Tibial nerve (tissue), 4 donors: Measurements from ENCODE around the gene LEFTY2. TPM values are rescaled to one million over a fixed set of nuclear protein-coding genes. Genes with fewer than 3 reads are reported as not detected.

Experiments used
- DNase-seq, 2 donors: peaks; one replicate each; pipeline ENCODE4 v3.0.0-alpha.2; 2019; ENCODE audit warnings: low spot score in 2 of 2
- H3K27ac ChIP-seq, 4 donors: fragments of 200-600 bp; sonication (generic) in 3 of 4; one replicate each; pipeline ENCODE4 v1.5.1; 2017 to 2019; ENCODE audit warnings: mild to moderate bottlenecking in 1 of 4
- H3K27me3 ChIP-seq, 2 donors: fragments of 200-600 bp; sonication (generic) in 1 of 2; one replicate each; pipeline versions ENCODE4 v1.5.1 to v1.6.0; 2017 to 2019
- H3K36me3 ChIP-seq, 3 donors: fragments of 200-600 bp; sonication (generic); one replicate each; pipeline ENCODE4 v1.5.1; 2018 to 2019
- H3K4me1 ChIP-seq, 4 donors: fragments of 200-600 bp; sonication (generic) in 3 of 4; one replicate each; pipeline ENCODE4 v1.5.1; 2017 to 2019
- H3K4me3 ChIP-seq, 4 donors: fragments of 200-600 bp; sonication (generic) in 3 of 4; one replicate each; pipeline ENCODE4 v1.5.1; 2017 to 2019; ENCODE audit warnings: mild to moderate bottlenecking in 1 of 4, moderate library complexity in 1 of 4
- H3K9me3 ChIP-seq, 4 donors: fragments of 200-600 bp; sonication (generic) in 3 of 4; one replicate each; pipeline ENCODE4 v1.5.1; 2017 to 2019
- CTCF ChIP-seq, 5 experiments: fragments of 200-600 bp in 3 of 5; fragments of 450-650 bp in 2 of 5; sonication (generic) in 3 of 5; IDR thresholded peaks; one replicate each; pipeline ENCODE4 v1.5.1; 2016 to 2019; ENCODE audit warnings: antibody characterized with exemption in 5 of 5, mild to moderate bottlenecking in 3 of 5, moderate library complexity in 2 of 5
- EP300 ChIP-seq, 2 donors: sonication (generic); formaldehyde crosslinking; IDR thresholded peaks; one replicate each; pipeline ENCODE4 v1.6.1; 2017; ENCODE audit warnings: antibody characterized with exemption in 2 of 2, mild to moderate bottlenecking in 1 of 2
- POLR2A ChIP-seq, 2 donors: fragments of 450-650 bp; IDR thresholded peaks; one replicate each; pipeline ENCODE4 v1.6.1; 2017; ENCODE audit warnings: antibody characterized with exemption in 2 of 2, mild to moderate bottlenecking in 2 of 2, moderate library complexity in 2 of 2
- WGBS, 2 donors: methylation state at CpG; one replicate each; pipeline ENCODE4 v1.1.5; 2018; 5-methylcytosine and 5-hydroxymethylcytosine counted together
- total RNA-seq, 4 donors: library from RNA; depleted of rRNA; stranded (reverse); fragments of >200 nt; gene quantifications; one replicate each; pipeline ENCODE4 v1.1.0, GENCODE V29; 2016

Gene LEFTY2
- total RNA-seq, 4 donors from 2014 or later = not detected

- Histone ChIP-seq H3K9me3 (no peaks in the 10 kb centered on the region), H3K36me3 (peaks cover 0 to 7% (median 0%) of the 10 kb centered on the region in 3 donors), H3K4me3 (no peak overlapping the region), H3K27me3 (no peaks in the 10 kb centered on the region), H3K27ac (no peak overlapping the region), H3K4me1 (peaks cover 0 to 9% (median 4%) of the 10 kb centered on the region in 4 donors)
- no peak for TF ChIP-seq POLR2A (IDR thresholded peaks at IDR 0.05)
- no peak for TF ChIP-seq EP300 (IDR thresholded peaks at IDR 0.05)
- no peak for TF ChIP-seq CTCF (IDR thresholded peaks at IDR 0.05)
- DNase-seq = no peak
- 69 to 71% methylated on average over 2 of the region's 2 CpGs for WGBS, 2 donors
Measured at GRCh38 chr1:225908773-225909172, 32.2 kb downstream of the LEFTY2 start.

GRCh38 chr1:225908013-225908640 is 32.9 kb downstream of the LEFTY2 start:
- H3K4me3 ChIP-seq = no peak overlapping the region
- DNase-seq = no peak
- TF ChIP-seq CTCF (IDR thresholded peaks at IDR 0.05) (no peak), EP300 (IDR thresholded peaks at IDR 0.05) (no peak), POLR2A (IDR thresholded peaks at IDR 0.05) (no peak)
- peaks cover 0 to 9% (median 4%) of the 10 kb centered on the region in 4 donors for H3K4me1 ChIP-seq
- no peaks in the 10 kb centered on the region for H3K27me3 ChIP-seq
- no peaks in the 10 kb centered on the region for H3K9me3 ChIP-seq
- H3K27ac ChIP-seq = no peak overlapping the region
- 85 to 87% methylated on average over 5 of the region's 5 CpGs for WGBS, 2 donors
- peaks cover 0 to 1% (median 0%) of the 10 kb centered on the region in 3 donors for H3K36me3 ChIP-seq

GRCh38 chr1:225907341-225907740 is 33.7 kb downstream of the LEFTY2 start:
- H3K4me3 ChIP-seq = no peak overlapping the region
- DNase-seq = no peak
- no peaks in the 10 kb centered on the region for H3K9me3 ChIP-seq
- H3K4me1 ChIP-seq = peaks cover 0 to 9% (median 4%) of the 10 kb centered on the region in 4 donors
- 78 to 93% methylated on average over 6 of the region's 7 CpGs for WGBS, 2 donors
- no peaks in the 10 kb centered on the region for H3K27me3 ChIP-seq
- TF ChIP-seq POLR2A (IDR thresholded peaks at IDR 0.05) (no peak), CTCF (IDR thresholded peaks at IDR 0.05) (no peak), EP300 (IDR thresholded peaks at IDR 0.05) (no peak)
- no peak overlapping the region for H3K27ac ChIP-seq
- H3K36me3 ChIP-seq = no peaks in the 10 kb centered on the region

GRCh38 chr1:225906467-225906866 is 34.6 kb downstream of the LEFTY2 start:
- H3K27ac ChIP-seq = no peak overlapping the region
- no peak for DNase-seq
- H3K27me3 ChIP-seq = no peaks in the 10 kb centered on the region
- no peaks in the 10 kb centered on the region for H3K9me3 ChIP-seq
- no peaks in the 10 kb centered on the region for H3K36me3 ChIP-seq
- no peak overlapping the region for H3K4me3 ChIP-seq
- H3K4me1 ChIP-seq = peaks cover 0 to 5% (median 2%) of the 10 kb centered on the region in 4 donors
- no peak for TF ChIP-seq EP300 (IDR thresholded peaks at IDR 0.05)
- no peak for TF ChIP-seq CTCF (IDR thresholded peaks at IDR 0.05)
- TF ChIP-seq POLR2A (IDR thresholded peaks at IDR 0.05) = no peak
- 81 to 85% methylated on average over 6 of the region's 6 CpGs for WGBS, 2 donors

- Histone ChIP-seq H3K4me3 (no peak overlapping the region), H3K9me3 (no peaks in the 10 kb centered on the region), H3K27ac (no peak overlapping the region), H3K27me3 (no peaks in the 10 kb centered on the region), H3K36me3 (no peaks in the 10 kb centered on the region), H3K4me1 (no peaks in the 10 kb centered on the region)
- DNase-seq = no peak
- WGBS, 2 donors = 82 to 89% methylated on average over 4 of the region's 4 CpGs
- TF ChIP-seq EP300 (IDR thresholded peaks at IDR 0.05) (no peak), POLR2A (IDR thresholded peaks at IDR 0.05) (no peak), CTCF (IDR thresholded peaks at IDR 0.05) (no peak)
Measured at GRCh38 chr1:225903623-225904022, 37.4 kb downstream of the LEFTY2 start.
